Right forelimb (tissue), 1 donor: ENCODE measurements around the gene MPHOSPH10.
"Not testable (repeated sequence)": the region's sequence is repeated elsewhere in the genome, so short reads cannot be mapped to it uniquely, and the experiment has no call there.

Experiments used
- DNase-seq: peaks from one replicate; pipeline ENCODE4 v3.0.0-alpha.2; 2018

MPHOSPH10 gene

GRCh38 chr2:71122387-71123298 lies 7.8 kb upstream of the MPHOSPH10 start:
- no peak for DNase-seq

GRCh38 chr2:71125506-71126294 lies 4.7 kb upstream of the MPHOSPH10 start:
- DNase-seq, result no peak

- no peak for DNase-seq
These were observed 3.5 kb upstream of the MPHOSPH10 start for GRCh38 chr2:71126957-71127356.

GRCh38 chr2:71129114-71129901 lies 1.1 kb upstream of the MPHOSPH10 start:
- DNase-seq, result no peak

- DNase-seq, result no peak
These were observed 607 bp upstream of the MPHOSPH10 start for GRCh38 chr2:71129902-71130151.

- DNase-seq, result no peak
These were observed 441 bp downstream of the MPHOSPH10 start for GRCh38 chr2:71130905-71131244.

GRCh38 chr2:71131387-71132166 lies 1.1 kb downstream of the MPHOSPH10 start:
- not testable (repeated sequence) for DNase-seq

GRCh38 chr2:71133603-71134002 lies 3.2 kb downstream of the MPHOSPH10 start:
- DNase-seq, result no peak

GRCh38 chr2:71136174-71136573 lies 5.7 kb downstream of the MPHOSPH10 start:
- DNase-seq, result no peak

GRCh38 chr2:71143782-71144181 lies 13.3 kb downstream of the MPHOSPH10 start:
- no peak for DNase-seq

GRCh38 chr2:71148506-71149063 lies 18.2 kb downstream of the MPHOSPH10 start:
- DNase-seq, result no peak

GRCh38 chr2:71150082-71150816 lies 19.8 kb downstream of the MPHOSPH10 start:
- no peak for DNase-seq

- DNase-seq, result no peak
These were observed 21.2 kb downstream of the MPHOSPH10 start for GRCh38 chr2:71151620-71152019.

GRCh38 chr2:71153585-71154224 lies 23.3 kb downstream of the MPHOSPH10 start:
- no peak for DNase-seq

- DNase-seq, result no peak
These were observed 23.8 kb downstream of the MPHOSPH10 start for GRCh38 chr2:71154279-71154678.

GRCh38 chr2:71154798-71155197 lies 24.4 kb downstream of the MPHOSPH10 start:
- no peak for DNase-seq

GRCh38 chr2:71155846-71156245 lies 25.4 kb downstream of the MPHOSPH10 start:
- no peak for DNase-seq

- no peak for DNase-seq
These were observed 26.1 kb downstream of the MPHOSPH10 start for GRCh38 chr2:71156573-71156972.

GRCh38 chr2:71157124-71157793 lies 26.8 kb downstream of the MPHOSPH10 start:
- DNase-seq, result peak; percentile 63

GRCh38 chr2:71166812-71167211 lies 36.4 kb downstream of the MPHOSPH10 start:
- no peak for DNase-seq
